Left ventricle myocardium inferior (tissue), 1 donor: ENCODE data around the gene IL7R. TPM values are rescaled to one million over a fixed set of nuclear protein-coding genes. Genes with fewer than 3 reads are reported as not detected.
"Not testable (repeated sequence)": the region's sequence is repeated elsewhere in the genome, so short reads cannot be mapped to it uniquely, and the experiment has no call there.

Experiments
- DNase-seq: peaks from one replicate; pipeline ENCODE4 v3.0.0-alpha.2; 2020
- H3K27ac ChIP-seq: fragments of 200-600 bp; replicated peaks from 2 replicates; pipeline ENCODE4 v1.8.0; 2021
- H3K27me3 ChIP-seq: fragments of 200-600 bp; 2 replicates; pipeline ENCODE4 v1.8.0; 2021; ENCODE audit warnings: low read depth
- H3K36me3 ChIP-seq: fragments of 200-600 bp; 2 replicates; pipeline ENCODE4 v1.8.0; 2021
- H3K4me1 ChIP-seq: fragments of 200-600 bp; 2 replicates; pipeline ENCODE4 v1.8.0; 2021
- H3K4me3 ChIP-seq: fragments of 200-600 bp; 2 replicates; pipeline ENCODE4 v1.8.0; 2021; ENCODE audit warnings: mild to moderate bottlenecking, moderate library complexity
- H3K9me3 ChIP-seq: fragments of 200-600 bp; replicated peaks from 2 replicates; pipeline ENCODE4 v1.8.0; 2021
- intact Hi-C: fragments of 100-400 bp; cut with micrococcal nuclease; formaldehyde crosslinking; loops from one replicate; pipeline ENCODE4 v1.11.0; 2022
- total RNA-seq: library from RNA; stranded (reverse); fragmentation: NEBNext Ultra II Directional; extraction: Animal tissue kit (Norgen Biotek cat#: 25700); gene quantifications from one replicate; pipeline ENCODE4 v1.2.1, GENCODE V29; 2021
- TF ChIP-seq, protein P1 (sequence below): fragments of 200-600 bp; IDR thresholded peaks from 2 replicates; pipeline ENCODE4 v1.8.0; 2021; ENCODE audit warnings: antibody characterized with exemption, mild to moderate bottlenecking, borderline replicate concordance
- donor health status: DM: no; HTN: yes; CAD: no; lungs with severe emphysema.

IL7R gene
- total RNA-seq, 1 donor from 2014 or later = 0.66 TPM

DNA sequence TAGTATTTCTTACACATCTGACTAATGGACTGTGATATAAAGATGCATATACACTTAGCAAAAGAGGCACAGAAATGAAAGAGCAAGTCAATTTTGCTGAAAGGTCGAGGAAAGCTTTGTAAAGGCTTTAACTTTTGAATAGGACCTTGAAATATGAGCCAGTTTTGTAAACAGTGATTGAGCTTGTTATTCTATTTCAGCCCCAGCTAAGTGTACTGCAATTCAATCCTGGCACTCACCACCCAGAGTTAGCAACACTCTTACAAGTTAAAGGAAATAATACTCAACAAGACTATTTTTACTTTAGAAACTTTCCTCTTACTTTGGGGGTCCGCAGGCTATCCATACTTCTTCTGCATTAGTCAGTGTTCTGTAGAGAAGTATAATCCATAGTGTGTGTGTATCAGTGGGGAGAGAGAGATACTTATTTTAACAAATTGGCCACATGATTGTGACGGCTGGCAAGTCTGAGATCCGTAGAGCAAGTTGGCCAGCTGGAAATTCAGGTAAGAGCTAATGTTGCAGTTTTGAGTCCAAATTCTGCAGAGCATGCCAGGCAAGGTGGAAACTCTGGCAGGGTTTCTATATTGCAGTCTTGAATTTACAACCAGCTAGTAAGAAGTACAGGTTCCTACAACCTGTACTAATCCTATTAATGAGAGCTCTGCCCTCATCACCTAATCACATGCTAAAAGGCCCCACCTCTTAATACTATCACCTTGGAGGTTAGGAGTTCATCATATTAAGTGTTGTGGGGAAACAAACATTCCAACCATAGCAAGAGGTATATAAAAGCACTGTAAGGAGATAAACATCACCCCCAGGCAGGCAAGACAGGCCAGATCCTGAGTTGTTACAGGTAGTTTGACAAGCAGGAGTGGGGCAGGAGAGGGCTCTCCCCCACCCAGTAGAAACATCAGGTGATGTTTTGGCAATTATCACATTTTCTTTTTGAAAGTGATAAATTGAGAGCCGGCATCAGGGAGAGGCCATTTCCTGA lies 33.6 kb downstream of the IL7R start:
- Histone ChIP-seq H3K27ac (no peak overlapping the region), H3K4me1 (no peaks in the 10 kb centered on the region), H3K27me3 (no peaks in the 10 kb centered on the region), H3K9me3 (no peaks in the 10 kb centered on the region), H3K36me3 (no peaks in the 10 kb centered on the region), H3K4me3 (no peak overlapping the region)
- DNase-seq = no peak
- intact Hi-C loops = no loop called here
- TF ChIP-seq, protein P1, sequence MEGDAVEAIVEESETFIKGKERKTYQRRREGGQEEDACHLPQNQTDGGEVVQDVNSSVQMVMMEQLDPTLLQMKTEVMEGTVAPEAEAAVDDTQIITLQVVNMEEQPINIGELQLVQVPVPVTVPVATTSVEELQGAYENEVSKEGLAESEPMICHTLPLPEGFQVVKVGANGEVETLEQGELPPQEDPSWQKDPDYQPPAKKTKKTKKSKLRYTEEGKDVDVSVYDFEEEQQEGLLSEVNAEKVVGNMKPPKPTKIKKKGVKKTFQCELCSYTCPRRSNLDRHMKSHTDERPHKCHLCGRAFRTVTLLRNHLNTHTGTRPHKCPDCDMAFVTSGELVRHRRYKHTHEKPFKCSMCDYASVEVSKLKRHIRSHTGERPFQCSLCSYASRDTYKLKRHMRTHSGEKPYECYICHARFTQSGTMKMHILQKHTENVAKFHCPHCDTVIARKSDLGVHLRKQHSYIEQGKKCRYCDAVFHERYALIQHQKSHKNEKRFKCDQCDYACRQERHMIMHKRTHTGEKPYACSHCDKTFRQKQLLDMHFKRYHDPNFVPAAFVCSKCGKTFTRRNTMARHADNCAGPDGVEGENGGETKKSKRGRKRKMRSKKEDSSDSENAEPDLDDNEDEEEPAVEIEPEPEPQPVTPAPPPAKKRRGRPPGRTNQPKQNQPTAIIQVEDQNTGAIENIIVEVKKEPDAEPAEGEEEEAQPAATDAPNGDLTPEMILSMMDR = no peak

DNA sequence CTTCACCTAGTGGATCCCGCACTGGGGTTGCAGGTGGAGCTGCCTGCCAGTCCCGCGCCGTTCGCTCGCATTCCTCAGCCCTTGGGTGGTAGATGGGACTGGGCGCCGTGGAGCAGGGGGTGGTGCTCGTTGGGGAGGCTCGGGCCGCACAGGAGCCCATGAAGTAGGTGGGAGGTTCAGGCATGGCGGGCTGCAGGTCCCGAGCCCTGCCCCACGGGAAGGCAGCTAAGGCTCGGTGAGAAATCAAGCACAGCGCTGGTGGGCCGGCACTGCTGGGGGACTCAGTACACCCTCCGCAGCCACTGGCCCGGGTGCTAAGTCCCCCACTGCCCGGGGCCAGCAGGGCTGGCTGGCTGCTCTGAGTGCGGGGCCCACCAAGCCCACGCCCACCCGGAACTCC lies 36.1 kb downstream of the IL7R start:
- H3K36me3 ChIP-seq, intact Hi-C loops, H3K9me3 ChIP-seq, H3K4me3 ChIP-seq, H3K27ac ChIP-seq, H3K4me1 ChIP-seq, H3K27me3 ChIP-seq, DNase-seq: not testable (repeated sequence)

DNA sequence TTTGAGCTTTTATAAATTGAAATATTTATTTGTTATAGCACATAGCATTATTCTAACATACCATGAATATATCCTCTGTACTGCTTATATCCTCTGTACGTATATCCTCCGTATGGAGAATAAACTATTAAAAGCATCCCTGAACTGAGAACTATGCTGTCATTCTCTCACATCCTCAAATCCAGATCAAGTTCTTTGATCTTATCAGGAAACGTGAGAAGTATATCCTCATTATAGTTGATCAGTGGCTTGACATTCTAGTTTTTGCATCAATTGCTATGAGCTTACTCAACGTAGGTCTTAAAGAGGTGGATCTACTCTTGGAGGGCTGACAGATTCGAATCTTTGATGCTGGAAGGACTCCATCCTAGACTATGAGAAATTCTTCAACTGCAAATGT lies 37.4 kb downstream of the IL7R start:
- TF ChIP-seq, protein P1 = no peak

DNA sequence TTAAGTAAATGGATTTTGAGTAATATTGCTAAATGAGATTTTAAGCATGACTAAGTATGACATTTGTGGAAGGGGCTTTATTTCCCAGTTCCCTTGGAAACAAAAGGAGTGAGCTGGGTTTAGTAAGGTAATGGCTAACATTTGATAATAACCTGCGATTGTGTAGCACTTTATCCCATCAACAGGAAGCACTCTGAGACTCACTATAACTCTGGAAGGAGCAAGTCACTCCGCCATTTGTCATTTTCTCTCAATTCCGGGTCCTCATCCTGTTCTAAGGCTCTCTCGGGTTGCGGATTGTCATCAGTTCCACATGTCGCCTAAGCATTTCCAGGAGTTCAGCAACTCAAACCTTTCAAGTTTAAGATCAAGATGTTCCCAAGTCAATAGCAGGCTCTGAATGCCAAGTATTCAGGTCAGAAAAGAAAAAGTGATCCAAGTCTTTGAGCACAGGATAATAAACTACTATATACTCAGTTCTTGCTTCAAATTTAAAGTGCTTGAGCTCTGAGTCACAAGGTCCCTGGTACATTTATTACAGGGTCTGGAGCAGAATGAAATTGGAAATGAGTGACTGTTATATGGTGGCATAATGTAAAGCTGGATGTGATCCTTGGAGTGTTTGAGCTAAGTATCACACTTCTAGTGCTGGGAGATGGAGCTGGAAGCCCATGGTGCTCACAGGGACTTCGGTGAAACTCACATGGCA lies 42.4 kb downstream of the IL7R start:
- no peaks in the 10 kb centered on the region for H3K36me3 ChIP-seq

More for the DNA sequence above, 37.4 kb downstream of the IL7R start:
- Histone ChIP-seq H3K4me1 (no peaks in the 10 kb centered on the region), H3K27me3 (no peaks in the 10 kb centered on the region), H3K9me3 (no peaks in the 10 kb centered on the region), H3K4me3 (no peak overlapping the region), H3K27ac (no peak overlapping the region), H3K36me3 (no peaks in the 10 kb centered on the region)
- intact Hi-C loops = no loop called here
- DNase-seq = no peak

DNA sequence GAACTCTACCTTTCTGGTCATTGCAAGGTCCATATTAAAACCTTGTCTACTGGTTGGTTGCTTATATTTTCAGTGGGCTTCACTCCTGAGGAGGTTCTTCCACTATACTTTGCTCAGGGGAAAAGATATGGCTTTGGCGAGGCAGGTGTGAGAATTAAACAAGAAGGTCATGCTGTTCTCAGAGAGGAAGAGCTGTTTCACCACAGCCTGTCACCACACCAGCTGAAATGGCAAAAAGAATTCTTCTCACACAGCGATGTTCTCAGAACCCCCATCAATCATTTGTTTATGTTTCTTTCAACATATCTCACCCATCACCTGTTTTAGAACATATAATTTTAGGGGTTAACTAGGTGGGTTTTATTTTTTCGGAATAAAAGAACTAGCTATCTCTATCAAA lies 43.1 kb downstream of the IL7R start:
- Histone ChIP-seq H3K4me1 (no peaks in the 10 kb centered on the region), H3K9me3 (peaks cover 10% of the 10 kb centered on the region), H3K27me3 (no peaks in the 10 kb centered on the region), H3K4me3 (no peak overlapping the region), H3K36me3 (no peaks in the 10 kb centered on the region), H3K27ac (no peak overlapping the region)
- intact Hi-C loops = no loop called here
- TF ChIP-seq, protein P1 = no peak
- no peak for DNase-seq

More for the DNA sequence above, 42.4 kb downstream of the IL7R start:
- Histone ChIP-seq H3K4me3 (no peak overlapping the region), H3K4me1 (no peaks in the 10 kb centered on the region), H3K27ac (no peak overlapping the region), H3K9me3 (peaks cover 4% of the 10 kb centered on the region), H3K27me3 (no peaks in the 10 kb centered on the region)
- intact Hi-C loops = no loop called here
- TF ChIP-seq, protein P1 = no peak
- no peak for DNase-seq
